ENCODE results near the gene UMAD1. TPM values are rescaled to one million over a fixed set of nuclear protein-coding genes. Genes with fewer than 3 reads are reported as not detected.

UMAD1 gene
- total RNA-seq, 4 donors from 2014 or later: 15.2 to 28.2 (median 18.7) TPM

GRCh38 chr7:7912937-7913336 lies 272.4 kb downstream of the UMAD1 start:
- H3K4me1 ChIP-seq: no peaks in the 10 kb centered on the region
- no peaks in the 10 kb centered on the region for H3K36me3 ChIP-seq
- DNase-seq: no peak
- H3K9me3 ChIP-seq: no peaks in the 10 kb centered on the region
- no peak overlapping the region for H3K27ac ChIP-seq
- no peak for TF ChIP-seq CTCF (IDR thresholded peaks at IDR 0.05)
- TF ChIP-seq POLR2A (IDR thresholded peaks at IDR 0.05): no peak
- no peaks in the 10 kb centered on the region for H3K27me3 ChIP-seq
- no peak overlapping the region for H3K4me3 ChIP-seq

- no peaks in the 10 kb centered on the region for H3K36me3 ChIP-seq
- DNase-seq: no peak
- no peaks in the 10 kb centered on the region for H3K9me3 ChIP-seq
- TF ChIP-seq POLR2A (IDR thresholded peaks at IDR 0.05) (no peak), CTCF (IDR thresholded peaks at IDR 0.05) (no peak)
- no peaks in the 10 kb centered on the region for H3K27me3 ChIP-seq
- no peaks in the 10 kb centered on the region for H3K4me1 ChIP-seq
- no peak overlapping the region for H3K27ac ChIP-seq
- H3K4me3 ChIP-seq: no peak overlapping the region
Observed at GRCh38 chr7:7913504-7913903, 273.0 kb downstream of the UMAD1 start.

GRCh38 chr7:7914547-7914946 lies 274.0 kb downstream of the UMAD1 start:
- peaks cover 0 to 4% (median 0%) of the 10 kb centered on the region in 4 donors for H3K4me1 ChIP-seq
- H3K27ac ChIP-seq: no peak overlapping the region
- no peak overlapping the region for H3K4me3 ChIP-seq
- DNase-seq: no peak
- TF ChIP-seq CTCF (IDR thresholded peaks at IDR 0.05): no peak
- no peak for TF ChIP-seq POLR2A (IDR thresholded peaks at IDR 0.05)
- no peaks in the 10 kb centered on the region for H3K27me3 ChIP-seq
- H3K36me3 ChIP-seq: no peaks in the 10 kb centered on the region
- no peaks in the 10 kb centered on the region for H3K9me3 ChIP-seq

- Histone ChIP-seq H3K4me1 (peaks cover 0 to 7% (median 0%) of the 10 kb centered on the region in 4 donors), H3K9me3 (no peaks in the 10 kb centered on the region), H3K27ac (no peak overlapping the region), H3K4me3 (no peak overlapping the region), H3K36me3 (no peaks in the 10 kb centered on the region), H3K27me3 (no peaks in the 10 kb centered on the region)
- TF ChIP-seq POLR2A (IDR thresholded peaks at IDR 0.05) (no peak), CTCF (IDR thresholded peaks at IDR 0.05) (no peak)
- no peak for DNase-seq
Observed at GRCh38 chr7:7916064-7916463, 275.5 kb downstream of the UMAD1 start.

- Histone ChIP-seq H3K27me3 (no peaks in the 10 kb centered on the region), H3K4me3 (no peak overlapping the region)
- no peak for TF ChIP-seq CTCF (IDR thresholded peaks at IDR 0.05)
- no peak for TF ChIP-seq POLR2A (IDR thresholded peaks at IDR 0.05)
Observed at GRCh38 chr7:7917593-7917992, 277.0 kb downstream of the UMAD1 start.

More at GRCh38 chr7:7917593-7917992, 277.0 kb downstream of the UMAD1 start:
- Histone ChIP-seq H3K27ac (no peak overlapping the region), H3K4me1 (peaks cover 0 to 13% (median under 1%) of the 10 kb centered on the region in 4 donors), H3K9me3 (no peaks in the 10 kb centered on the region), H3K36me3 (no peaks in the 10 kb centered on the region)
- DNase-seq: no peak

Data from Peyer's patch (tissue), 4 donors.